HCEC 1CT (cell line): ENCODE results near the gene NUP35.

Experiments
- DNase-seq: peaks from one replicate; pipeline ENCODE4 v3.0.0-alpha.2; 2017

The NUP35 gene

GRCh38 chr2:183124222-183124956, at the start of gene NUP35:
NUP35 (plus strand) TSS chr2:183124443; CDS start chr2:183124458, 15 bp downstream.
- DNase-seq, result peak; percentile 88

- DNase-seq, result peak; percentile 17
These were observed 46.1 kb upstream of the NUP35 start for GRCh38 chr2:183078163-183078463.

- DNase-seq, result peak; percentile 79
These were observed 45.6 kb upstream of the NUP35 start, which contains the start of gene DUSP19 for GRCh38 chr2:183078464-183079138. DUSP19 (plus strand) TSS chr2:183078747; CDS start chr2:183078934, 187 bp downstream.

GRCh38 chr2:183079139-183079775, 45.0 kb upstream of the NUP35 start:
- peak; percentile 57 for DNase-seq

GRCh38 chr2:183081911-183082310, 42.3 kb upstream of the NUP35 start:
- no peak for DNase-seq

- DNase-seq, result no peak
These were observed 36.2 kb upstream of the NUP35 start for GRCh38 chr2:183088061-183088460.

- no peak for DNase-seq
These were observed 34.9 kb upstream of the NUP35 start for GRCh38 chr2:183089192-183089851.

GRCh38 chr2:183091318-183091953, 32.8 kb upstream of the NUP35 start:
- no peak for DNase-seq

GRCh38 chr2:183091954-183092345, 32.3 kb upstream of the NUP35 start:
- no peak for DNase-seq

- peak; percentile 75 for DNase-seq
These were observed 30.2 kb upstream of the NUP35 start for GRCh38 chr2:183093857-183094657.

- DNase-seq, result no peak
These were observed 18.7 kb upstream of the NUP35 start for GRCh38 chr2:183105402-183106134.

- DNase-seq, result peak; percentile 8
These were observed 11.7 kb upstream of the NUP35 start for GRCh38 chr2:183112577-183112976.

GRCh38 chr2:183113630-183114029, 10.6 kb upstream of the NUP35 start:
- DNase-seq, result no peak

- no peak for DNase-seq
These were observed 7.0 kb upstream of the NUP35 start for GRCh38 chr2:183117226-183117625.

GRCh38 chr2:183123117-183123958, 905 bp upstream of the NUP35 start:
- no peak for DNase-seq

GRCh38 chr2:183123959-183124221, 353 bp upstream of the NUP35 start:
- no peak for DNase-seq

GRCh38 chr2:183124957-183125255, 663 bp downstream of the NUP35 start:
- DNase-seq, result no peak

GRCh38 chr2:183125659-183126341, 1.6 kb downstream of the NUP35 start:
- no peak for DNase-seq

- DNase-seq, result peak; percentile 27
These were observed 2.4 kb downstream of the NUP35 start for GRCh38 chr2:183126635-183127034.

- no peak for DNase-seq
These were observed 9.8 kb downstream of the NUP35 start for GRCh38 chr2:183134016-183134415.
